OCI-LY7 (cell line): ENCODE measurements around the gene IZUMO4. TPM values are rescaled to one million over a fixed set of nuclear protein-coding genes. Genes with fewer than 3 reads are reported as not detected.

Experiments used
- BruUV-seq: library from RNA; stranded (reverse); fragments of 400-500 nt; replicated peaks from 2 replicates; lab custom pipeline; 2021; lab: Mats Ljungman, UMichigan
- CTCF ChIA-PET: fragments of 300-600 bp; sonication (Branson Sonifier 250); formaldehyde crosslinking; loops from one replicate; lab custom pipeline; 2022; ENCODE audit warnings: antibody characterized with exemption; ENCODE audit not compliant: unreplicated experiment; lab: Charles Lee
- POLR2A ChIA-PET: fragments of 300-600 bp; sonication (Branson Sonifier 250); formaldehyde crosslinking; loops from one replicate; lab custom pipeline; 2022; ENCODE audit warnings: antibody characterized with exemption; lab: Charles Lee
- DNase-seq: peaks from one replicate; pipeline ENCODE4 v3.0.0-alpha.2; 2015; ENCODE audit warnings: low spot score
- H2AFZ ChIP-seq: fragments of 200-600 bp; sonication (generic), shearing (Covaris generic); 2 replicates; pipeline ENCODE4 v1.6.1; 2014; ENCODE audit warnings: mild to moderate bottlenecking, antibody characterized with exemption, low read length, moderate library complexity
- H3K27ac ChIP-seq: fragments of 200-600 bp; sonication (generic); 2 replicates; pipeline ENCODE4 v1.5.1; 2014; ENCODE audit warnings: mixed run types, low read depth, mild to moderate bottlenecking, moderate library complexity, low read length, inconsistent platforms; ENCODE audit not compliant: poor library complexity, severe bottlenecking
- H3K36me3 ChIP-seq: fragments of 200-600 bp; sonication (generic); 2 replicates; pipeline ENCODE4 v1.6.1; 2014; ENCODE audit warnings: mild to moderate bottlenecking, antibody characterized with exemption, low read length, moderate library complexity, mixed read lengths; ENCODE audit not compliant: insufficient read depth
- H3K4me1 ChIP-seq: fragments of 200-600 bp; sonication (generic); 2 replicates; pipeline ENCODE4 v1.5.1; 2014; ENCODE audit warnings: mild to moderate bottlenecking, low read length; ENCODE audit not compliant: insufficient read depth, poor library complexity, severe bottlenecking
- H3K4me2 ChIP-seq: fragments of 200-600 bp; sonication (generic); 2 replicates; pipeline ENCODE4 v1.6.1; 2014; ENCODE audit warnings: mild to moderate bottlenecking, low read length
- H3K4me3 ChIP-seq: fragments of 200-600 bp; sonication (generic); 2 replicates; pipeline ENCODE4 v1.5.1; 2014; ENCODE audit warnings: mild to moderate bottlenecking, low read depth, low read length; ENCODE audit not compliant: poor library complexity, severe bottlenecking
- H3K79me2 ChIP-seq: fragments of 200-600 bp; sonication (generic); 2 replicates; pipeline ENCODE4 v1.6.1; 2016; ENCODE audit warnings: low read depth, mild to moderate bottlenecking, low read length, moderate library complexity, mixed read lengths; ENCODE audit not compliant: insufficient read depth
- H3K9me2 ChIP-seq: fragments of 200-600 bp; sonication (generic); 2 replicates; pipeline ENCODE4 v1.6.1; 2016; ENCODE audit warnings: mild to moderate bottlenecking, low read length, mixed read lengths; ENCODE audit not compliant: insufficient read depth
- H3K9me3 ChIP-seq: fragments of 200-600 bp; sonication (generic); 2 replicates; pipeline ENCODE4 v1.6.1; 2014; ENCODE audit warnings: mild to moderate bottlenecking, mixed run types, low read length, mixed read lengths
- H4K20me1 ChIP-seq: fragments of 200-600 bp; sonication (generic); 2 replicates; pipeline ENCODE4 v1.6.1; 2014; ENCODE audit warnings: mild to moderate bottlenecking, antibody characterized with exemption, low read length, moderate library complexity, mixed read lengths; ENCODE audit not compliant: insufficient read depth
- CTCF ChIP-seq: fragments of 200-600 bp; sonication (generic); conservative IDR thresholded peaks from 2 replicates; pipeline ENCODE4 v1.5.1; 2014; ENCODE audit warnings: mild to moderate bottlenecking, antibody characterized with exemption, low read length, moderate library complexity, mixed read lengths
- EZH2phosphoT487 ChIP-seq: fragments of 200-600 bp; sonication (generic); IDR thresholded peaks from 2 replicates; pipeline ENCODE4 v1.6.1; 2018; ENCODE audit warnings: low read depth, borderline replicate concordance, mild to moderate bottlenecking, mixed run types, antibody characterized with exemption, low read length, moderate library complexity, mixed read lengths
- intact Hi-C: fragments of 100-400 bp; cut with micrococcal nuclease; formaldehyde crosslinking; loops from one replicate; pipeline ENCODE4 v1.10.0; 2022; ENCODE audit not compliant: unreplicated experiment
- total RNA-seq, 2 experiments: library from RNA; depleted of rRNA in 1 of 2; stranded (reverse); fragments of >200 nt in 1 of 2; shearing (Covaris generic) in 1 of 2; gene quantifications; 2 replicates each; pipeline ENCODE4 v1.2.3, GENCODE V29; 2014 to 2022

IZUMO4 gene
- total RNA-seq, 2 experiments from 2014 or later = 7.3 to 12.9 TPM

DNA sequence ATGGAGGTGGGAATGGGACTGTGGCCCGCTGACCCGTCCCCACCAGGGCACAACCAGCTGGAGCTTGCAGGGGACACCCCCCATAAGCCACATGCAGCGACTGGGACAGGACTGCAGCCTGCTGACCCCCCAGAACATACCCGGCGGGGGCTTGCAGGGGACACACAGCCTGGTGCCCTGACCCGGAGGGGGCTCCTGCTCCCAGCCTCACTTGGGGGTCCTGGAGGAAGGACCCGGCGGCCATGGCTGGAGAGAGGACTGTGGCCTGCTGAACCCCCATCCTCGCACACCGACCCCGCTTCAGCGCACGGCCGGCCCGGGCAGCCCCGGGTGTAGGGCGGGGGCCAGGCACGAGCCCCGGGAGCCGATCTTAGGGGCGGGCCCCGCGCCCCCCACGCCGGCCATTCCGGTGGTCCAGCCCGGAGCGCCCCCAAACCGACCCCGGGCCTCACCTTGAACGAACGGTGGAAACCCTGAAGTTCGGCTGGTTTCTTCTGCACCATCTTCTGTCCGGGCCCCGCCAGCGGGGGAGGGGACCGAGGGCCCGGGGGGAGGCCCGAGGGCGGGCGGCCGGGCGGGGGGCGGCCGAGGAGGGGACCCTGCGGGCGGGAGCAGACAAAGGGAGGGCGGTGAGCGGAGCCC, 46.2 kb upstream of the IZUMO4 start:
- no peak for DNase-seq
- peaks cover 30% of the 10 kb centered on the region for H3K79me2 ChIP-seq
- ChIA-PET POLR2A (no interaction called here), CTCF (no interaction called here)
- intact Hi-C loops = loop anchor here (2.0 kb wide), 2 partner anchors 36 to 44 kb away; no protein-coding TSS in a partner anchor
- 0 out of 2 replicates have a peak, but pooled peaks cover 6% of the 10 kb centered on the region for H4K20me1 ChIP-seq
- H3K9me2 ChIP-seq = no peaks in the 10 kb centered on the region
- peak overlapping the region; percentile 68 for H3K27ac ChIP-seq
- peaks cover 37% of the 10 kb centered on the region for H3K36me3 ChIP-seq
- peaks cover 51% of the 10 kb centered on the region for H3K4me1 ChIP-seq
- H2AFZ ChIP-seq = no peak overlapping the region
- BruUV-seq = no TSS peak
- peak overlapping the region; percentile 93 for H3K4me2 ChIP-seq
- no peaks in the 10 kb centered on the region for H3K9me3 ChIP-seq
- TF ChIP-seq EZH2phosphoT487 (no peak), CTCF (no peak)
- peak overlapping the region; percentile 98 for H3K4me3 ChIP-seq

GRCh38 chr19:2050991-2051772, 45.5 kb upstream of the IZUMO4 start, which contains the start of gene MKNK2:
TSS of gene MKNK2 (minus strand) at chr19:2051244. CDS start at chr19:2050851, 393 bp downstream.
- peak within 1 kb of the TSS; percentile 70 for H3K27ac ChIP-seq
- DNase-seq = peak; percentile 93
- H2AFZ ChIP-seq = peak within 1 kb of the TSS; percentile 56; the same call in 1 of the 2 replicates
- H3K36me3 ChIP-seq = peaks cover 30% of the 10 kb centered on the region; the same call in 1 of the 2 replicates
- 0 out of 2 replicates have a peak, but pooled peaks cover 6% of the 10 kb centered on the region for H4K20me1 ChIP-seq
- BruUV-seq = no TSS peak
- peaks cover 58% of the 10 kb centered on the region for H3K4me1 ChIP-seq
- CTCF ChIA-PET = interaction anchor here (0.9 kb wide), 1 partner anchor 16 kb away, joined by 5 read pairs; no protein-coding TSS in a partner anchor
- no peaks in the 10 kb centered on the region for H3K9me2 ChIP-seq
- H3K79me2 ChIP-seq = peaks cover 30% of the 10 kb centered on the region
- intact Hi-C loops = loop anchor here (2.0 kb wide), 2 partner anchors 36 to 44 kb away; no protein-coding TSS in a partner anchor
- H3K4me2 ChIP-seq = peak within 1 kb of the TSS; percentile 93
- POLR2A ChIA-PET = interaction anchor here (0.6 to 1.7 kb wide), 7 partner anchors 10 to 43 kb away, joined by 3 to 10 read pairs (median 4); no protein-coding TSS in a partner anchor
- peak within 1 kb of the TSS; percentile 98 for H3K4me3 ChIP-seq
- H3K9me3 ChIP-seq = no peaks in the 10 kb centered on the region
- no peak for TF ChIP-seq EZH2phosphoT487
- peak; percentile 69 for TF ChIP-seq CTCF
